Liver (tissue), 3 donors: Measurements from ENCODE around the gene KCNQ1.

ENCODE experiments used
- CTCF ChIP-seq: fragments of 150-350 bp; IDR thresholded peaks from 2 replicates; pipeline ENCODE4 v1.5.1; 2017; ENCODE audit warnings: improper control_type of control experiment, low read depth, low read length; ENCODE audit not compliant: missing input control
- FOXA1 ChIP-seq: IDR thresholded peaks from 2 replicates; pipeline ENCODE4 v1.6.1; 2016; ENCODE audit warnings: antibody characterized with exemption
- FOXA2 ChIP-seq: IDR thresholded peaks from 2 replicates; pipeline ENCODE4 v1.6.1; 2016; ENCODE audit warnings: antibody characterized with exemption
- GABPA ChIP-seq, 2 donors: IDR thresholded peaks in 1 of 2; conservative IDR thresholded peaks in 1 of 2; 2 replicates each; pipeline ENCODE4 v1.6.1; 2016; ENCODE audit warnings: antibody characterized with exemption in 2 of 2, mild to moderate bottlenecking in 1 of 2, moderate library complexity in 1 of 2
- HNF4G ChIP-seq: IDR thresholded peaks from 2 replicates; pipeline ENCODE4 v1.6.1; 2016; ENCODE audit warnings: antibody characterized with exemption
- MAX ChIP-seq: IDR thresholded peaks from 2 replicates; pipeline ENCODE4 v1.6.1; 2016; ENCODE audit warnings: antibody characterized with exemption
- RAD21 ChIP-seq, 2 donors: IDR thresholded peaks; 2 replicates each; pipeline ENCODE4 v1.6.1; 2016; ENCODE audit warnings: antibody characterized with exemption in 2 of 2, mild to moderate bottlenecking in 2 of 2
- RXRA ChIP-seq, 2 donors: IDR thresholded peaks; 2 replicates each; pipeline ENCODE4 v1.6.1; 2017 to 2018; ENCODE audit warnings: antibody characterized with exemption in 2 of 2, mild to moderate bottlenecking in 1 of 2
- TAF1 ChIP-seq: conservative IDR thresholded peaks from 2 replicates; pipeline ENCODE4 v1.6.1; 2016; ENCODE audit warnings: antibody characterized with exemption, mild to moderate bottlenecking
- ZBTB33 ChIP-seq: IDR thresholded peaks from 2 replicates; pipeline ENCODE4 v1.6.1; 2016; ENCODE audit warnings: antibody characterized with exemption
- TF ChIP-seq, protein P1 (sequence below): IDR thresholded peaks from 2 replicates; pipeline ENCODE4 v1.6.1; 2016; ENCODE audit warnings: antibody characterized with exemption, mild to moderate bottlenecking
- TF ChIP-seq, protein P2 (sequence below): IDR thresholded peaks from 2 replicates; pipeline ENCODE4 v1.6.1; 2016; ENCODE audit warnings: antibody characterized with exemption
- donor health status: healthy.
- donor health status: healthy.

- TF ChIP-seq CTCF (no peak), MAX (no peak), ZBTB33 (no peak), GABPA (IDR thresholded peaks at IDR 0.05 in 1 of 2, conservative IDR thresholded peaks at IDR 0.05 in 1 of 2) (no peak), RXRA (IDR thresholded peaks at IDR 0.05) (no peak), RAD21 (IDR thresholded peaks at IDR 0.05) (no peak), TAF1 (no peak), FOXA1 (no peak), HNF4G (no peak), FOXA2 (no peak)
- TF ChIP-seq, protein P1, sequence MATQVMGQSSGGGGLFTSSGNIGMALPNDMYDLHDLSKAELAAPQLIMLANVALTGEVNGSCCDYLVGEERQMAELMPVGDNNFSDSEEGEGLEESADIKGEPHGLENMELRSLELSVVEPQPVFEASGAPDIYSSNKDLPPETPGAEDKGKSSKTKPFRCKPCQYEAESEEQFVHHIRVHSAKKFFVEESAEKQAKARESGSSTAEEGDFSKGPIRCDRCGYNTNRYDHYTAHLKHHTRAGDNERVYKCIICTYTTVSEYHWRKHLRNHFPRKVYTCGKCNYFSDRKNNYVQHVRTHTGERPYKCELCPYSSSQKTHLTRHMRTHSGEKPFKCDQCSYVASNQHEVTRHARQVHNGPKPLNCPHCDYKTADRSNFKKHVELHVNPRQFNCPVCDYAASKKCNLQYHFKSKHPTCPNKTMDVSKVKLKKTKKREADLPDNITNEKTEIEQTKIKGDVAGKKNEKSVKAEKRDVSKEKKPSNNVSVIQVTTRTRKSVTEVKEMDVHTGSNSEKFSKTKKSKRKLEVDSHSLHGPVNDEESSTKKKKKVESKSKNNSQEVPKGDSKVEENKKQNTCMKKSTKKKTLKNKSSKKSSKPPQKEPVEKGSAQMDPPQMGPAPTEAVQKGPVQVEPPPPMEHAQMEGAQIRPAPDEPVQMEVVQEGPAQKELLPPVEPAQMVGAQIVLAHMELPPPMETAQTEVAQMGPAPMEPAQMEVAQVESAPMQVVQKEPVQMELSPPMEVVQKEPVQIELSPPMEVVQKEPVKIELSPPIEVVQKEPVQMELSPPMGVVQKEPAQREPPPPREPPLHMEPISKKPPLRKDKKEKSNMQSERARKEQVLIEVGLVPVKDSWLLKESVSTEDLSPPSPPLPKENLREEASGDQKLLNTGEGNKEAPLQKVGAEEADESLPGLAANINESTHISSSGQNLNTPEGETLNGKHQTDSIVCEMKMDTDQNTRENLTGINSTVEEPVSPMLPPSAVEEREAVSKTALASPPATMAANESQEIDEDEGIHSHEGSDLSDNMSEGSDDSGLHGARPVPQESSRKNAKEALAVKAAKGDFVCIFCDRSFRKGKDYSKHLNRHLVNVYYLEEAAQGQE, result no peak
- TF ChIP-seq, protein P2, sequence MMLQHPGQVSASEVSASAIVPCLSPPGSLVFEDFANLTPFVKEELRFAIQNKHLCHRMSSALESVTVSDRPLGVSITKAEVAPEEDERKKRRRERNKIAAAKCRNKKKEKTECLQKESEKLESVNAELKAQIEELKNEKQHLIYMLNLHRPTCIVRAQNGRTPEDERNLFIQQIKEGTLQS, result no peak
Measured at GRCh38 chr11:2802389-2803185, 357.8 kb downstream of the KCNQ1 start.
